GM12801 (cell line): ENCODE measurements around the gene BRICD5.

Experiments used
- CTCF ChIP-seq: IDR thresholded peaks from one replicate; pipeline ENCODE4 v1.5.1; 2011; ENCODE audit warnings: control low read depth; ENCODE audit not compliant: insufficient read length; ENCODE audit errors: extremely low read depth

BRICD5 gene

GRCh38 chr16:2230376-2230775, 19.7 kb upstream of the BRICD5 start:
- TF ChIP-seq CTCF, result no peak

- no peak for TF ChIP-seq CTCF
Observed at GRCh38 chr16:2229632-2230250, 19.1 kb upstream of the BRICD5 start.

DNA sequence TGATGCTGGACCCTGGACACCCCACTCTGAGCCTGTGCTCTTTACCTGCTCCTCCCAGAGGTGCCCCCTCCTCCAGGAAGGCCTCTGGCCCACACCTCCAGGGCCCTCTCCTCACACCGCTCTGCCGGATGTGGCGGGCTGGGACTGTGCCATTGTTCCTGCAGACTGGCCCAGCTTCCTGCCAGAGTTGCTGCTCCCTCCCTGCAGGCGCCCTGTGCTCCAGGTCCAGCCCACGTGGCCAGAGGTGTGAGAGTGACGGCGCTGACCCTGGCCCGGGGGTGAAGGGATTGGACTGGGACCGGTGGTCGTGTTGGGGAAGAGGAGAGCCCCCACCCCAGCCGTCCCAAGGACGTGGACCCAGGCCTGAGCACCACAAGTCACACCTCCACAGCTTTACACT, 18.4 kb upstream of the BRICD5 start:
- TF ChIP-seq CTCF, result no peak

DNA sequence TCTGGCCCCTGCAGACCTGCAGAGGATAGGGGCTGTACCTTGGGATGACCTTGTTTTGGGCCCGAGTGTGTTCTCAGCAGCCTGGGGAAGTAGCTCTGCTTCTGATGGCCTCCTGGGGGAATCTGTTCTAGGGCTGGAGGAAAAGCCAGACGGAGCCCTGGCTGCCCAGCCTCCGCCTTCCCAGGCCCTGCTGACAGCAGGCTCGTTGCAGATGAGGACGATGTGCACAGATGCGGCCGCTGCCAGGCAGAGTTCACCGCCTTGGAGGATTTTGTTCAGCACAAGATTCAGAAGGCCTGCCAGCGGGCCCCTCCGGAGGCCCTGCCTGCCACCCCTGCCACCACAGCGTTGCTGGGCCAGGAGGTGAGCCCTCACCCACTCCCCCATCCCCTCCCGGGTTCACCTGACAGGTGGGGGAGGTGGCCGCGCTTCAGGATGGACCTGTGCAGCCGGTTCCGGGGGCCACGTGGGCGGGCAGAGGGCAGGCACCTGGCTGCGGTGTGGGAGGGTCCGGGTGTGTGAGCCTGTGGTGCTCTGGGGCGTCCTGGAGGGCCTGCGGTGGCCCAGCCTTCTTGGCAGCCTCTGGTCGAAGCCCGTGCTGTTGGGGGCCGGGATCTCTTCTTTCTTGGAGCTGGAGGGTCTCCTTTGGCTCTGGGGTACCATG, 17.6 kb upstream of the BRICD5 start:
- TF ChIP-seq CTCF, result no peak

DNA sequence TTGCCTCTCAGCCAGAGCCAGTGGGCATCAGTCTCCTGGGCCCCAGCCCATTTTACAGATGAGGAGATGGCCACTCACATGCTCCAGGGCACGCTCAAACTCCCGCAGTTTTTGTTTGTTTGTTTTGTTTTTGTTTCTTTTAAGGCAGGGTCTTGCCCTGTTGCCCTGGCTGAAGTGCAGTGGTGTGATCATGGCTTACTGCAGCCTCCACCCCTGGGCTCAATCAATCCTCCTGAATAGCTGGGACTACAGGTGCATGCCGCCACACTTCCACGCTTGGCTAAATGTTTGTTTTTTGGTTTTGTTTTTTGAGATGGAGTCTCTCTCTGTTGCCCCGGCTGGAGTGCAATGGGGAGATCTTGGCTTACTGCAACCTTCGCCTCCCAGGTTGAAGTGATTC, 16.3 kb upstream of the BRICD5 start:
- no peak for TF ChIP-seq CTCF

DNA sequence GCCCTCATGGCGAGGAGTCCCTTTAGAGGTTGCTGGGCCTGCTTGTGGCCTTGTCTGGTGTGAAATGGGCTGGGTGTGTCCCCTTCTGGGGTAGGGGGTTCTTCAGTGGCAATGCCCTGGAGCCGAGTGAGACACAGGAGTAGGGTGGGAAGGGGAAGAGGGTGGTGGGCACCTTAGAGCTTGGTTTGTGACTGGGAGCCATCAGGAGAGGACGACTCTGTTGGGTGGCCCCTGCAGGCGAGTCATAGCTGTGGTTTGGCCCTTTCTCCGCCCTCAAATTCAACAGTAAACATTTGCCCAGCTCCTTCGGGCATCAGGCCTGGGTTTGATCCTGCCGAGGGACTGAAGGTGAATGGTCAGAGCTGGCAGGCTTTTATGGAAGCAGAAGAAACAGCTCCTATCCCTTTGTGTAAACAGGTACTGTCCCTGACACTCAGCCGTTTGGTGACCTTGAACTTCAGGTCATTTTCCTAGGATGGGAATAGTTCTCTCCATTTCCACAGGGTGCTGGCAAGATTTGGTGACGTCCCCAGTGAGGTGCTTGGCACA, 15.7 kb upstream of the BRICD5 start:
- TF ChIP-seq CTCF, result no peak

DNA sequence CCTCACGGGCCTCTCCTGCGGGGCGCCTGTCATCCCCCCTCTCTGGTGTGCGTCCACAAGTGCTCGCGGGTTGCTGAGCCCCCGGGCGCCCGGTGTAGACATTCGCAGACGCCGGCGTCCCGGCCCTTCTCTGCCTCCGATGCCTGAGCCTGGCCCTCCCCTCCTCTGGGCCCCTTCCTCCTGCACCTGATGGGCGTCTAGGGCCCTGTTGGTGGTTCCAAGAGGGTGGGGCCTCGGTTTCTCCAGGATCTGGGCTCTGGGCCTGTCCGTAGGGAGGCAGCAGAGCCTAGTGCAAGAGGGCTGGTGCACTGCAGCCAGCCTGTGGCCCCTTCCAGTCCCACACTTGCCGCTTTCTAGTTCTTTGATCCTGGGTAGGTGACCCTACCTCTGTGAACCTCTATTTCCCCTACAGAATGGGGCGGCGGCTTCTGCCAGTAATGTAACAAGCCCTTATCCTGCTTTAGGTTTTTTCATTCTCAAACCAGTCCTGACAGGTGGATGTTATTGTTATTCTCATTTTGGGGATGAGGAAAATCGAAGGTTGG, 13.4 kb upstream of the BRICD5 start:
- TF ChIP-seq CTCF, result no peak
